GM18873 (cell line): ENCODE measurements around the gene OTULIN.

Experiments used
- ATAC-seq: cut with Tn5 transposase; IDR thresholded peaks from one replicate; pipeline ENCODE4 v1.9.1; 2021; ENCODE audit warnings: mild to moderate bottlenecking, moderate library complexity, moderate number of reproducible peaks; ENCODE audit not compliant: unreplicated experiment, low FRiP score

The OTULIN gene

DNA sequence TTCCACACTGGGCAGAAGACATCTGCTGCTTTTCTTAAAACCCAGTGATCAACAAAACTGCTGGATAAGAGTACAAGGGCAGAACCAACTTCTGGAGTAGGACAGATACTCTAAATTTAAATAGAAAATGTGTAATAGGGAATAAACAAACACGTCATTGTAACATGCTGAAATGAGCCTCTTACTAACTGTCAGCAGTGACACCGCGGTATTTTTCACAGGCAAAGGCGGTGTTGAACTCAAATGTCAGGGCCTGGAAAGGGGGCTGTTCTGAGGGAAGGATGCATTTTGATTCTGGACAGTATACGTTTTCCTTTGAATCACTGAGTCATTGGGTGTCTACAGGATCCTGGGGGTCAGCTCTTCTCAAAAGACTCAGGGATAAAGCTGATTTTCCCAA lies 73.5 kb downstream of the OTULIN start:
- ATAC-seq = no peak

DNA sequence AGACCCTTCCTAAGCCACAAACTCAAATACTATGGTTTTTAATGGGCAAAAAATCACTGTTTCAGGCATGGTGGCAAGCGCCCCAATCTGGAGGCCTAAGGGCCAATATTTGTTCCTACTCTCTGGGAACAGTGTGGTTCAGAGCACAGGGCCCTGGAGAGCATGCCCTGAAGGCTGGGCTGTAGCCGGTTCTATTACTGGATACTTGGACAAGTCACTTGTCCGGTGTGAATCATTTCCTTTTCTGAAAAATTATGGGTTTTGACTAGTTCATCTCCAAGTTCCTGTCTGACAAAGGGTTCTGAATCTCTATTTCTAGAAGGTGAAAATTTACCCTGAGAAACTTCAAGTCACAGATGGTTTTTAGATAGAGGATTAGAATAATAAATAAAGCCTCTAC lies 75.0 kb downstream of the OTULIN start:
- no peak for ATAC-seq

DNA sequence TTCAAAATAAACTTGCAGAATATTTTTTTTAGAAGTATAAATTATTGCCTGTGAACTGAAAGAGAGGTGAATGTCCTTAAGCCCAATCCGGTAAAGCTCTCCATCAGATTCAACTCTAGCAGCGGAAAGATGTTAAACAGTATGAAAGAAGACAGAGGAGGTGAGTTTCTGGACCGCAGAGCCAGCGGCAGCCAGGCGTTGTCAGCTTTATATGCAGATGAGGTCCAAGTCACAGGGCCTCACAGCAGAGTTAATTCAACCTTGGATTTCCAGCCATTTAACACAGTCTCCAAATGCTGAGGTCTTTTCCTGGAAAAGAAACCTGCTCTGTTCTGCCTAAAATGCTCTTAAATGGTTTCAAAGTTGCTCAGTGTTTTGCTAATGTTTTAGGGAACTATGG lies 75.5 kb downstream of the OTULIN start:
- no peak for ATAC-seq

DNA sequence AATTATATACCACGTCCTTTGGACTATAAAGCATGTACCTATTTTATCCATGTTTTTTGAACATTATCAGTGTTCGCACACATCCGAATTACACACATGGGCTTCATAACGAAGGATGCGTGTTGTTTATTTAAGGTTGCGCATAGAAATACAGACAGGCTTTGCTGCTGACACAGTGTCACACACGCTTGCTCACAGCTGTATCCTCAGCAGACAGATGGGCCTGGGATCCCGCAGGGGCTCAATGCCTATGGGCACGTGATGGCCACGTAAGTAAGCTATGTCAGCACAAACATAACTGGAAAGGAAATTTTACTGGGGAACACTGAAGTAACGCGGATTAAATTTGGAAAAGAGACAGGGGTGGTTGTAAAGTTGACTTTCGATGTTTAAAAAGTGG lies 76.6 kb downstream of the OTULIN start:
- ATAC-seq = no peak

DNA sequence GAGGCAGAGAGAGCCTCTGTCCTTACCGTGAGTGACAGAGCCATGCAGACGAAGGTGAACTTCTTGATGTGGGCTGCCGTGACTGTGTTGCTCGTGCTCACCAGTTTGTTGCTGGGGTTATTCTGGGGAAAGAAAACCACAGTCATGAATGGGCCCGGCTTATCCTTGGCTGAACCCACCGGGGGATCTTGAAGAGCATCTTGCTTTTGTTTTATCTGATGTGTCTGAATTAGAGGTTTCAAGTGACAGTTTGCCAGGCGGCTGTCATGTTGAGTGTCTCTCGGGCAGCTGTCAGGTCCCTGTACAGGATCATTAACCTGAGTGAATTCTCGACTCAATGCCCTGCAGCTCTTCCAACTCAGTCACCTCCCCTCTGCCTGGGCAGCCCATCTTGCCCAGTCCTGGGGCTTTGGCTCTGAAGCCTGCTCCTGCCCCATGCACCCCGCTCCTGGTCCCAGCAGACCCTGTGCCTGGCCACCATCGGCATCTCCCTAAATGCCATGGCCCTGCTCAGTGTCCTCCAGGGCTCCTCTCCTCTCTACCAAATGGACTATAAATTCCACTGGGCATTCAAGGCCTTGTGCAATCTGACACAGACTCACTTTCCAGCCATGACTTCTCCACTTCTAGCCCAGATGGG lies 77.4 kb downstream of the OTULIN start:
- ATAC-seq = no peak

DNA sequence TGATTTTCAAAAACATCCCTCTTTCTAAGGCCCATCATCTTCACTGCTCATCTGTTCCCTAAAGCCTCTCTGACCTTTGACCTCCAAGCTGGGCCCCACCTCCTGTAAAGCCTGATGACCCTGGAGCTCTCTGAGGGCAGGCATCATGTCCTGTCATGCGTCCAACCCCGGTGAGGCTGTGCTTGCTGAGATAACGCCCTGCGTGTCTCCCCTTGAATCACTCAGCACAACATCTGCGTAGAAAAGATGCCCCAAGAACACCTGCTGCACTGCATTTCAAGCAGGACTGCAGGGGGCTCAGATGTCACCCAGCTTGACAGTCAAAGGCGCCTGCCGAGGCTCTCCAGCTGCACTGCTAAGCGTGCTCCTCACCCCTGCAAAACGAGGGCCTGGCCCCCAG lies 78.0 kb downstream of the OTULIN start:
- no peak for ATAC-seq

DNA sequence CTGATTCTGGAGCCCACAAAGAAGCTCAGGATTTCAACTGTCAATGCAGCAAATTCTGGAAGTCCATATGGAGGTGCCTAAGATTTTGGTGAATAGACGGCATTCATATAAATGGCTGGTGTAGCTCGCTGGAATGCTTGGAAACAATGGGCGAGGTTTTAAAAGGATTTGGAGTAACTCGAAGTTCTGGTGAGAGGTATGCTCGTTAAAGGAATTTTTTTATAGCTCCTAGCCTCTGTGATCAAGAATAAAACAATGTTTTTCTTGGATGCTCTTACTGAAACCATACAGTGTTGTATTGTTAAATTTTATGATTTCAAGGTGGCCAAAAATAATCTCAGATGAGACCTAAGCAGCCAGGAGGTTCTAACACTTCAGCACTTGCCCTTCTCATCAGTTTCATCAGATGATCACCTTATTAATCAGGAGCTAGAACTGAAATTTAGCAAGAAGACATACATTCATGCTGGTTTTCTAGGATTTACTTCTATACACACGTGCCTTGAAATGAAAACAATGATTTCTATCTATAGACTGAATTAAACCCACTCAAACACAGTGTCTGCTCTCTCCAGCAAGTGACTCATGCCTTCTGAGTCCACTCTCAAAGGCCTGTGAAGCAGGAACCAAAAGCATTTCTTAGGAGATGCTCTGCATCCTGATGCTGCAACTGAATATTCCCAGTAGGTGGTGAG lies 79.2 kb downstream of the OTULIN start:
- ATAC-seq = no peak

DNA sequence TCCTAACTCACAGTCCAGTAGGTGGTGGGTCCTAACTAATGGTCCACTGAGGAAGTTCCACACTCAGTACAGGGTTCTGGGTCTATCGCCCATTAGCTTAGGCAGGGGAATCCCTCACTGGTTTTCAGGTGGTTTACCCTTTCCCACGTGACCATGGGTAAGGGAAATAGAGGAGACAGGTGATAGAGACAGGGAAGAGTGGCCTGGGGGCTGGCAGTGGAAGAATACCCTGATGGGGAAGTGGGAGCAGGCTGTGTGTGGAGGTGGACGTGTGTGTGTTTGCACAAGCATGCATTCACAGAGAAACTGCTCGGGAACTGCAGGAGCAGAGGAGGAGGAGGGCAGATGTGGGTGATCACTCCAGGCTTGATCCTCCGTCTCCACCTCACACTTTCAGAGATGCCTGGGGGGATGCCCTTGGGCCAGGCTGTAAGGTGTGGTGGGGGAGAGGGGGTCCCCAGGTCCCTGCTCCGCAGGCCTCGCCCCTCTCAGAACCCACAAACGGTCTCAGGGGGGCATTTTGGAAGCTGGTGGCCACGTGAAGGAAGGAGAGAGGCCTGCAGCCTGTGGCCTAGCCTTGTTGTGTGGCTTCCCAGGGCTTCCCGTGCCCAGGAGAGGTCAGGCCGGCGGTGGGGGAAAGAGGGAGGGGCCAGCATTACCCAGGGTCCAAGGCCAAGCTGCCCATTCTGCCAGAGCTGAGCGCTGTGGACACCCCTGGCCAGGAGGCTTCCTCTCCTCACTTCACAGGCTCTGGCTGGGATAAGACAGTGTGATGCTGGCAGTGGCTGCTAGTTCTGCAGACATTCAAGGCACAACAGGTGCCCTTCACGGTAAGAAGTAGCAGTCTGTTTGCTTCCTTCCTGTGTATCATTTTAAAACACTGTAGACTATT lies 80.0 kb downstream of the OTULIN start:
- no peak for ATAC-seq

DNA sequence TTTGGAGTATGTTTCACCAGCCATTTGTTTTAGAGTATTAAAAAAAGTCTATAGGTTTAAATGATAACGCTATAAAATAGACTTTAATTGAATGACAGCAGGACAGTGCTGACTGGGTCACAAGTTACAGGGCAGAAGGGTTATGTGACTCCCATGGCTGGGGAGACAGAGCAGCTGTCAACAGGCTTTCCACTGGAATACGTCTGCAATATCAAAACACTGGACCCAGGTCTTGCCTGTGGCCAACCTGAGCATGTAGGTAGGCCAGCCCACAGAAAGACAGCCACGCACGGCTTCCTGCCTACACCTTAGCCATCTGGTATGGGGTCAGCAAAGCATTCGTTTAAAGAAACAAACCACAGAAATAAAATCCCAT lies 80.7 kb downstream of the OTULIN start:
- ATAC-seq = no peak

DNA sequence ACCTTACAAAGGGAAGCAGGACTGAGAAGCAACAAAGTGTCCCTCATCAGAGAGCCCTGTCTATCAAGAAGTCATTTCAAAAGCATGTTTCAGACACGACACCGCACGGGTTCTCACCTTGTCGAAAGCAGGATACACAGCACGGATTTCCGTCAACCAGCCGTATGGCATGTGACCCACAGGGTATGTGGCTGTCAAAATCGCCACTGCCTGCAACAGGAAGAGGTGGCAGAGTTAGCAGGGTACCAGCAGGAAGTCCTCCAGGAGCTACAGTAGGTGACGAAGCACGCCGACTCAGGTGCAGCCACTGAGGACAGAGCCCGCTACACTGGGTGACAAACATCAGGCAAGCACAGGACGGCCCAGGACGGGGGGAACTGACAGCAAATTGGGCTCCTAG lies 81.2 kb downstream of the OTULIN start:
- no peak for ATAC-seq

DNA sequence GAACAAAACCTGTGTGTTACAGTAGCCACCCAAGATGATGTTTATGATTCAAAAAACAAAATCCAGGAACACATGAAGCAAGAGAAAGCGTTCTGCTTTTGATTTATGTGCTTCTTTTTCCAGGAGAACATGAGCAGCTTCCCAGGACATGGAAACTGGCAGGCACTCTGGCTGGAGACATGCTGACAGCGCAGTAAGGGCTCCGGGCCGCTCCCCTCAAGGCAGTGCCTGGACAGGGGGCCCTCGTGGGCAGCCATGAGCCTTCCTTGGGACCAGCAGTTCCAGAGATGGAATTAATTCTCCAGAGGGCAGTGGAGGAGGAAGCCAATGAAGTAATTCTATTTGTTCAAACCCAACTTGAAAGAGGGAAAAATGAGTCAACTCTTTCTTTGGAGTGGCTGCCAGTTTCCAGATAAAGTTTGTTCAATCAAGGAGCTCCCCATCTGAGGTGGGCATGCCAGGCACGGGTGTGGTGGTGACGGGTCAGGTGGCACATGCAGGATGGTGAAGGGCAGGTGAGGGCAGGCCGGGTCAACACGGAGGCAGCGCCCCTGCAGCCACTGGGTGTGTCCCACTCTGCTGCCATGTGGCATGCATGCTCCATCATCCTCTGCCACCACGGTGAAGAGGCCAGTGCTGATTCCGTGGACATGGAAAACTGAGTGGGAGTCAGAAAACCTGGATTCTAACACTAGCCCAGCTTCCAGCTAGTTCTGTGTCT lies 83.8 kb downstream of the OTULIN start:
- ATAC-seq = no peak
